ENCODE measurements around the gene AUTS2. TPM values are rescaled to one million over a fixed set of nuclear protein-coding genes. Genes with fewer than 3 reads are reported as not detected.

AUTS2 gene
- total RNA-seq, 2 donors from 2014 or later: 43.4 to 52.9 TPM

GRCh38 chr7:70068531-70068930, 470.3 kb downstream of the AUTS2 start:
- intact Hi-C loops (cut with DNase I): no loop called here
- no peak for DNase-seq (ENCODE audit: low spot score)

DNA sequence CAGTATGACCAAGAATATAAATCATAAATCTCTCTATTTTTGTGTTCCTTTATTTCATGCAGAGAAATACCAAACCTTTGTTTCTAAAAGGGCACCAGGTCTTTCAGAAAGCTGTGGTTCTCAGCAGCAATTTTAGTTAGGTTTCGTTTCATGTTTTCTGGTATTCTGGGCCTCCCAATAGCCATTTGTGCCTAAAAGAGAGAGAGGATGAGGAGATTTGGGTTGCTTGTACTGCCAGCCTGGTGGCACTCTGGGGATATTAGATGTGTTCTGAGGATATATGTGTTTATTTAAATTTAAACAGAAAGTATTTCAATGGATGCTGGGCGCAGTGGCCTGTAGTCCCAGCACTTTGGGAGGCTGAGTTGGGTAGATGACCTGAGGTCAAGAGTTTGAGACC, 471.7 kb downstream of the AUTS2 start:
- DNase-seq (ENCODE audit: low spot score): no peak
- intact Hi-C loops (cut with DNase I): no loop called here

DNA sequence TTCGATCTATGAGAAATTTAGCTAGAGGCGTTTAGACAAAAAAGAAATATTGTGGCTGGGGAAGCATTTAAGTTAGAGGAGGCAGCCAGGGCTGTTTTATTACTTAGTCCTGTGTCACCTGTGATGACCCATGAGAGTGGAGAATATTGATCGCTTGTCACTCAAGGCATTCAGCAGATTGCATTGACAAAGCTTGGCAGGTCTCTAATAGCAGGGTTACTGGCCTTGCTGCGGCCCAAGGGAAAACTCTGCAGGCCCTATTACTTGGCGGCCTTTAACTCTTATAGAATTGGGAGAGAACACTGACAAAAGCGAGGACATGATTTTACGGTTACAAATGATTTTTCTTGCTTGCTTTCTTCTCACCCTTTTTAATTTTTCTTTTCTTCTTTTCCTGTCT, 473.5 kb downstream of the AUTS2 start:
- DNase-seq (ENCODE audit: low spot score): no peak
- intact Hi-C loops (cut with DNase I): no loop called here

DNA sequence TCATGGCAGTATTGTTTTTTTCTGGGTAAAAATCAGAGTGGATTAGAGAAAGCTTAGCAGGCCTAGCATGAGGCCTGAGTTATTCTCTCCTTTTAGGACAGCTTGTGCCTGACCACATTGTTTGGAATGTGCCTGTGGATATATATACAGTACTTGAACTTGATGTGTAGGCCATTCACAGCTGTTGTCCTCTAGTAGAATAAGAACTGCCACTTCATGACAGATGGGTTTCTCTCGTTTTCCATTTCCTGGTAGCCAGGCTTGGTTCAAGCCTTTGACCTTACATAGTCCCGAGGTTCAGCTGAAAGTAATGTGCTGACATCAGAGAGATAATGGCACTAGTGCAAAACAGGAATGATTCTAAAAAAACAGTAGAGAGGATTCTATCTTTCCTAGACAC, 473.9 kb downstream of the AUTS2 start:
- no peak for DNase-seq (ENCODE audit: low spot score)
- intact Hi-C loops (cut with DNase I): no loop called here

- intact Hi-C loops (cut with DNase I): no loop called here
- no peak for DNase-seq (ENCODE audit: low spot score)
These were observed 478.1 kb downstream of the AUTS2 start for GRCh38 chr7:70076325-70076724.

GRCh38 chr7:70082099-70082611, 483.9 kb downstream of the AUTS2 start:
- intact Hi-C loops (cut with DNase I): no loop called here
- no peak for DNase-seq (ENCODE audit: low spot score)

- intact Hi-C loops (cut with DNase I): no loop called here
- DNase-seq (ENCODE audit: low spot score): no peak
These were observed 493.1 kb downstream of the AUTS2 start for GRCh38 chr7:70091362-70091761.

DNA sequence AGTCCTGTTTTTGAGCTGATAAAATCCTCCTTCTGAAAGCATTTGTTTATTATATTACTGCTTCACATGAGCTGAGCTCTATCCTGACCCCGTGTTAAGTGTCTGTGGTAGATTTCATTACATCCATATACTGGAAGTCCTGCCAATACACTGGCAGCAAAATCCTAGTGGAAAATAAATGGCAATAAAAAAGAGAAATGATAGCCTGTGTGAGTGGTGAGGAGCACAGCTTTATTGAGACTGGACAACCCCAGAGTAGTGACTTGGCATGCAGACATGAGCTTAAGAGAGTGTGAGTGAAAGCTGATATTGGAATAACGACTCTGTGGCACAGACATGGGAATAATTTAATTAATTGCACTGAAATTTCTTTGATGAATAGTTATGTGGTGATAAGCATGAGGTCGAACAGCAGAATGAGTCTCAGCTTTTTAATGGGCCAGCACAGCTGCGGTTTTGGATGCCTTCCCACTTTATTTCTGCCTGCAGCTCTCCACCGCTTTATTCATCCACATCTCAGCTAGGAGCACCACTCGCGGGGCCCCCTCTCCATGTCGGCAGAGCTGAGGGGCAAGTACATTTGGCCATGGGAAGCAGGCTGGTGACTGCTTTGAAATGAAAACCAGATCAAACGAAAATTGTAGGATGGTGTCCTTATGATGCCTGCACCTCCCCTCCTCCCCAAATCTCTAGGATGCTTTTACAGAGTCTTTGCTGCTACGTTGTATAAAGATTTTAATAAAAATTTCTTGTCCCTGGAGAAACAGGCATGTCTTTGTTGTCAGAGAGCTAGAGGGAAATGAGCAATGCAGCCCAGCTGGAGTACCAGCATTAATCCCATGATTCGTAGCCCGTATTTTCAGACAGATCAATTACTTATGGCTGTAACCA, 494.3 kb downstream of the AUTS2 start:
- no peak for DNase-seq (ENCODE audit: low spot score)
- intact Hi-C loops (cut with DNase I): no loop called here

DNA sequence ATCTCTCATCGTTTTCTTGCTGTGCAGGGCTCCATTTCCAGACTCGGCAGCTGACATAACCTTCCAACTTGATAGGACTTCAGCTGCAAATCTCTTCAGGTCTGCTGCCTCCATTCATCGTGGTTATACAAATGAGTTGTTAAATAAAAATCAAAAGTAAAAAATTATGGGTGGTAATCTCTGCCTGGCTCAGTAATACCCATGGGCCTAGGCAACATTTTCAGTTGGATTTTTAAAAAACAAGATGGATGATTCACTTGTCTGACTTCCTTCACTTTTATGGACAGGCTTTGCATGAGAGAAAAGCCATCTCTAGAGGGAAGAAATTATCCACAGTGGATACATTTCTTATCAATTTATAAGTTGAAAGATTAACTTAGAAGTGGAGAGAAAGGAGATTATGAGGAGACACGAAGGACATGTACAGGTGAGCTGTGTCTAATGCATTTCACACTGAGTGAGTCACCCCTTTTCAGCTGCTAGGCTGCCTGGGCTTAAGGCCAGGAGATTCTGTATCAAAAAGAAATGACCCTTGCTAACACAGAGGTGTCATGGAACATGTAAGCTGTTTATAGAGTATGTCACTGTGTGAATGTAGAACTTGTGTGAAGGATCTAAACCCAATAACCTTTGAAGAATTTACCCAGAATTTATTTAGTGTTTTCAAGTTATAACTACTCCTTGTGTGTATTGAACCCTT, 495.1 kb downstream of the AUTS2 start:
- DNase-seq (ENCODE audit: low spot score): no peak
- intact Hi-C loops (cut with DNase I): no loop called here

- DNase-seq (ENCODE audit: low spot score): no peak
- intact Hi-C loops (cut with DNase I): no loop called here
These were observed 496.6 kb downstream of the AUTS2 start for GRCh38 chr7:70094831-70095230.

- DNase-seq (ENCODE audit: low spot score): no peak
- intact Hi-C loops (cut with DNase I): no loop called here
These were observed 499.4 kb downstream of the AUTS2 start for GRCh38 chr7:70097645-70098044.

- DNase-seq (ENCODE audit: low spot score): no peak
- intact Hi-C loops (cut with DNase I): no loop called here
These were observed 499.9 kb downstream of the AUTS2 start for GRCh38 chr7:70098133-70098561.

GRCh38 chr7:70098905-70099672, 500.8 kb downstream of the AUTS2 start:
- intact Hi-C loops (cut with DNase I): no loop called here
- no peak for DNase-seq (ENCODE audit: low spot score)

DNA sequence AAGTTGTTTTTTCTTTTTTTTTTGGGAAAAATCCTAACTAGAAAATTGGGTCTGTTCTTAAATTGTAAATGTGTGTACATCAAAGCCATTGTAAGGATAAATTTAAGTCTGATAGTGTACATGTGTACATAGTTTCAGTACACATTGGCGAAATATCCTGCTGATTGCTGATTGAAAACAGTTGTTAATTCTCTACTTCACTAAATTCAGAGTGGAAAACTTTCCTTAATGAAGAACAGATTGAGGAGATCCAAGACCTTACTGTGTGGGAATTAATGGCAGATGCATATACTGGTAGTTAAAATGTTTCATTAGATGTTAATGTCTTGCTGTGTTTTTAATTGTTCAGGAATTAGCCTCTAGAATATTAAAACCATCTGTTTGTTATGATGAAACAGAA, 506.0 kb downstream of the AUTS2 start:
- intact Hi-C loops (cut with DNase I): no loop called here
- DNase-seq (ENCODE audit: low spot score): no peak

GRCh38 chr7:70113078-70113477, 514.8 kb downstream of the AUTS2 start:
- intact Hi-C loops (cut with DNase I): no loop called here
- no peak for DNase-seq (ENCODE audit: low spot score)

- no peak for DNase-seq (ENCODE audit: low spot score)
- intact Hi-C loops (cut with DNase I): no loop called here
These were observed 515.3 kb downstream of the AUTS2 start for GRCh38 chr7:70113536-70113935.

DNA sequence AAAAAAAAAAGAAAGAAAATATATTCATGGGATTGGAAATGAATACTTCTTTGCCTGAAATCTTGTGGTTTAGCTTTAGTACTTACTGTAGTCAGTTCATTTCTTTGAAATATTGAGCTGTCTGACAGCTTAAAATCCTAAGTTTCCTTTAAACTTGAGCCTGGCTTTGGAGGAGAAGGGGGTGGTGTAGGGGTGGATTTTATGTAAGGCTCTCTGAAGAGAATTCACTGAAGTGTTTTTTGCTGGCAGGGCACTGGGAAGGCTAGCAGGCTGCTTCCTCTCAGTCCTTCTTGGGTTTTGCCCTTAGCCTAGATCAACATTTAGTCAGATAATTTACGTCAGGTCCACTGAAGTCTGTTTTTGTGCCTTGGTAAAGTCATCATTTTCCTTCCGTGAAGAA, 516.5 kb downstream of the AUTS2 start:
- intact Hi-C loops (cut with DNase I): no loop called here
- DNase-seq (ENCODE audit: low spot score): no peak

DNA sequence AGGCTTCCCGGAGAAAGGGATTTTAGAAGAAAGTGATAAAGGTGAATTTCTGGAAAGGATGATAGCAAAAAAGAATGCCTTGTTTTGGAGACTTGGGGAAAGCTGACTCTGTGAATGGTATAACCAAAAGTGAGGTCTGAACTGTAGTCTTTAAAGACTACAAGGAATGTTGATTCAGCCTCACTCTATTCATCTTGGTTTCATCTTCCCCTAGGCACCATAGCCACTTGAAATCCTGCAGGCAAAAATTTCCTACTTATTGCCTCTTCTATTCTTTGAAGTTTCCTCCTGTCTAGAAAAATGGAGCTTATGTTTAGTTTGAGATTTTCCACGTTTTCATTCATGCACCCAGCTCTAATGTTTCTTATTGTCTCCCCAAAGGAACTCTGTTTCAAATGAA, 518.0 kb downstream of the AUTS2 start:
- no peak for DNase-seq (ENCODE audit: low spot score)
- intact Hi-C loops (cut with DNase I): no loop called here

GRCh38 chr7:70116867-70117266, 518.6 kb downstream of the AUTS2 start:
- intact Hi-C loops (cut with DNase I): no loop called here
- DNase-seq (ENCODE audit: low spot score): no peak

GRCh38 chr7:70120851-70121250, 522.6 kb downstream of the AUTS2 start:
- intact Hi-C loops (cut with DNase I): no loop called here
- DNase-seq (ENCODE audit: low spot score): no peak

Data from posterior vena cava (tissue), 2 donors.